ENCODE measurements around the gene SWT1.

GRCh38 chr1:185227161-185227560 lies 70.2 kb downstream of the SWT1 start:
- TF ChIP-seq CTCF (conservative IDR thresholded peaks at IDR 0.05) (no peak), EZH2 (IDR thresholded peaks at IDR 0.05; ENCODE audit: low read depth) (no peak)
